ENCODE measurements around the gene GSTO1.
A peak's percentile ranks its signal among the peaks of the same experiment; 100 is the strongest.

The GSTO1 gene

DNA sequence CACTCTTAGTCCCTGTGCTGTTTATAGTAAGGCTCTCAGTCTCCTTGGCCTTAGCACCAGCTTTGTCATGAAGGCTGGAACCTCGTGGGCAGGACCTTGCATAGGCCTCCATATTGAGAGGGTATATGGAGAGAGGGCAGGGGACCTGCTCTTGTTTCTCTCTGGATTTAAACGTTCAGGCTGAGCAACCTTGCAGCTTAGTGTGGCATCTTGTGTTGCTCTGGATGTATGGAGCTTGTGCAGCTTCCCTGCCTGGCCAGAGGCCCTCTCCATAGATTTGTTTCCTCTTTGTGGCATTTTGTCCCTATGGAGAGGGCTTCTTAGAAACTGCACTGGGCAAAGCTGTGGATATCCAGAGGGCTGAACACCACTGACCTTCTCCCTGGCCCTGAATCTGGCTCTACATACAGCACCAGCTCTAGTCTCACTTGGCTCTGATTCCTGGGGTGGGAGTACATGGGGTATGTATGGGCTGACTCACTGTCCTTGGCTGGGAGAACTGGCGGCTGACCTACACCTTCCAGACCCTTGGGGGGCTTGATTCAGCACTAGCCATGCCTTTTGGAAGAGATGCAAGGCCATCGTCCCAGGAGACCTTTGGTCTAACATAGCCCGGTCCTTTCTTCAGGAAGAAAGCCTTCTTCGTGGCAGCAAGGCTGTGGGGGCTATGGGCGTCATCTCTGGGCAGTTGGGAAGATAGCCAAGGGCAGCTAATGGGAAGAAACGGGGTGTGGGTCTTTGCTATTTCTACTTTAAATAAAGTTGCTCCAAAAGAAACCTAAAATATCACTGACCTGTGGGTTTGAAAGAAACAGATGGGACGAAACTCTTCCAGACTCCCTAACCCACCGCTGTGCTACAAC is 53.1 kb downstream of the GSTO1 start:
- in situ Hi-C loops (cut with HindIII; ENCODE audit: low sequenced_read_pairs), result no loop called here
- no peak for DNase-seq (ENCODE audit: low read depth, low spot score)
- no peak overlapping the region for H3K4me3 ChIP-seq (ENCODE audit: low read depth, low read length)
- TF ChIP-seq, protein P1, sequence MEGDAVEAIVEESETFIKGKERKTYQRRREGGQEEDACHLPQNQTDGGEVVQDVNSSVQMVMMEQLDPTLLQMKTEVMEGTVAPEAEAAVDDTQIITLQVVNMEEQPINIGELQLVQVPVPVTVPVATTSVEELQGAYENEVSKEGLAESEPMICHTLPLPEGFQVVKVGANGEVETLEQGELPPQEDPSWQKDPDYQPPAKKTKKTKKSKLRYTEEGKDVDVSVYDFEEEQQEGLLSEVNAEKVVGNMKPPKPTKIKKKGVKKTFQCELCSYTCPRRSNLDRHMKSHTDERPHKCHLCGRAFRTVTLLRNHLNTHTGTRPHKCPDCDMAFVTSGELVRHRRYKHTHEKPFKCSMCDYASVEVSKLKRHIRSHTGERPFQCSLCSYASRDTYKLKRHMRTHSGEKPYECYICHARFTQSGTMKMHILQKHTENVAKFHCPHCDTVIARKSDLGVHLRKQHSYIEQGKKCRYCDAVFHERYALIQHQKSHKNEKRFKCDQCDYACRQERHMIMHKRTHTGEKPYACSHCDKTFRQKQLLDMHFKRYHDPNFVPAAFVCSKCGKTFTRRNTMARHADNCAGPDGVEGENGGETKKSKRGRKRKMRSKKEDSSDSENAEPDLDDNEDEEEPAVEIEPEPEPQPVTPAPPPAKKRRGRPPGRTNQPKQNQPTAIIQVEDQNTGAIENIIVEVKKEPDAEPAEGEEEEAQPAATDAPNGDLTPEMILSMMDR (IDR thresholded peaks at IDR 0.05; ENCODE audit: low read depth, low read length), result no peak

DNA sequence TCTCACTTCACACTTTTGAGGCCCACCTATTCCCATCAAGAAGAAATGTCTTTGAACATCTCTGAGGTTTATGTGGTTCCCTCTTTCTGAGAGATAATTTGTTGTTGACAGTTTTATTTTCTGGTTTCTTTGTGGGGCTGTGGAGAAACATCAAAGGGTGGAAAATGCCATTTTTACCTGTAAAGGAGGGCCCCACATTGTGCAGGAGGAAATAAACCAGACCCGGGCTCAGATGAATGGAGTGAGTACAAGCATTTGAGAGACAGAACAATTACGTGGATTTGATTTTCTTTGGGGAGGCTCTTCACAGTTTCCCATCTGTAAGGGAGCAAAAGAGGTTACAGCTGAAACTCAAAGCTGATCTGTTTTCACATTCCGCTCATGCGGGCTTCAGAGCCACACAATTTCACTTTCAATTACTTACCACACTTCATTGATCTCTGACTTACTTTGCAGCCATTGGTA is 53.8 kb downstream of the GSTO1 start:
- in situ Hi-C loops (cut with HindIII; ENCODE audit: low sequenced_read_pairs), result no loop called here
- DNase-seq (ENCODE audit: low read depth, low spot score), result no peak
- TF ChIP-seq, protein P1 (IDR thresholded peaks at IDR 0.05; ENCODE audit: low read depth, low read length), result no peak
- no peak overlapping the region for H3K4me3 ChIP-seq (ENCODE audit: low read depth, low read length)

DNA sequence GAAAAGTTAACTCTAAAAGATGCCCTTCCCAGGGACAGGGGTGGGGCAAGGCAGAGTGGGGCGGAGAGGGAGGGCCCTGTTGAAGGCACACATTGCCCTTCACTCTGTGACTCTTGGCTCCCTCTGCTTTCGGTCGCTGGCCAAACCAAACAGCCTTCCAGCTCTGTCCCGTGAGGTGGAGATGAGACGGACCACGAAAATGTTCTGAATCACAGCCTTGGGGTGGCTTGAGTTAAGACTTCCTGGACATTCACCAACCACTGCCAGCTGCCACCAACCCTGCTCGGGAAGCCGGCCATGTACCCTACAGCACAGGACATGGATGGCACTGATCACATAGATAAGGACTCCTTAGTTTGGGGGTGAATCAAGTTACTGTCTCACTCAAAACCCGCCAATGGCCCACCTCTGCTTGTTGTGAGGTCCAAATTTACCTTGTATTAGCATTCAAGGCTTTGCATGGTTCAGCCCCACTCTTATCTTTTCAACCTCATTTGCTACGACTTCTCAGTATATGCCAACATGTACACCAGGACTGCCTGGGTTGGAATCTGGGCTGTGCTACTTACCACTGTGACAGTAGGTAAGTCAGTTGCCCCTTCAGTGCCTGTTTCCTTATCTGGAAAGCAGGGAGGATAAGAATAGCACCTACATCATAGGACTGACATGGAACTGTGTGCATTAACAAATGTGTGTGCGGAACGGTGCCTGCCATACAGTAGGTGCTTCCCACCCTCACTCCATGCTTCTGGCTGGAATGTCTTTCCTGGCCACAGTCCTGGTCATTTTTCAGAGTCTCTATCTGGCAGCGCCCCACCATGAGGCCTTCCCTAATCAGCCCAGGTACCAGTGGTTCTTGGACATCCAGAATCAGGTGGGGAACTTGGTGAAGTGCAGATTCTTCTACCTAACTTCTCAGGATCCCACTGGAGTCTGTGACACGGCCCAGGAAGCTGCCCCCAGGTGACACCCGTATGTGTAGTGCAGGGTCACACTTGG is 55.6 kb downstream of the GSTO1 start:
- peak; percentile 91 for DNase-seq (ENCODE audit: low read depth, low spot score)
- TF ChIP-seq, protein P1 (IDR thresholded peaks at IDR 0.05; ENCODE audit: low read depth, low read length), result no peak
- in situ Hi-C loops (cut with HindIII; ENCODE audit: low sequenced_read_pairs), result no loop called here
- H3K4me3 ChIP-seq (ENCODE audit: low read depth, low read length), result no peak overlapping the region

DNA sequence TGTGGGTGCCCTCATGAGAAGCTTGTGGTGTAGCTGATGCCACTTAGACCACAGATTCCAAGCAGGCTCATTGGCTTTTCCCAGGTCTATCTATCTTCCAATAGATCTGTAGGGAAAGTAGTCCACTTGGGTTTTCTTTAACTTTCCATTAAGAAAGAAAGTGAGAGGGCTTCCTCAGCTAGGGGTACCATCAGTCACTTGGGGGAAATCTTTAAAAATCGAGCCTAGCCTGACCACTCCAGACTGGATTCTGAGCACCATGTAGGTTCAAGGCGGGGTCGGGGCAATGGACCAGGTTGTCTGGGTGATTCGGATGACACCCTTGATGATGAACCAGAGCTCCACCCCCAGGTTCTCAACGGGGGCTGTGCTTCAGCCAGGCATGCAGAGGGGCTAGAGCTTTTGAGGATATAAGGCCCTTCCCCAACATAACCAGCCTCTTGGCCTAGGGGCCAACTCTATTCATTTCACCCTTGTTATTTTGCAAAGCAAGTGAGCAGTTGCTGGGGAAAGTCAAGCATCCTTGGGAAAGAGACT is 56.6 kb downstream of the GSTO1 start:
- H3K4me3 ChIP-seq (ENCODE audit: low read depth, low read length), result no peak overlapping the region
- DNase-seq (ENCODE audit: low read depth, low spot score), result no peak
- in situ Hi-C loops (cut with HindIII; ENCODE audit: low sequenced_read_pairs), result no loop called here
- TF ChIP-seq, protein P1 (IDR thresholded peaks at IDR 0.05; ENCODE audit: low read depth, low read length), result no peak

DNA sequence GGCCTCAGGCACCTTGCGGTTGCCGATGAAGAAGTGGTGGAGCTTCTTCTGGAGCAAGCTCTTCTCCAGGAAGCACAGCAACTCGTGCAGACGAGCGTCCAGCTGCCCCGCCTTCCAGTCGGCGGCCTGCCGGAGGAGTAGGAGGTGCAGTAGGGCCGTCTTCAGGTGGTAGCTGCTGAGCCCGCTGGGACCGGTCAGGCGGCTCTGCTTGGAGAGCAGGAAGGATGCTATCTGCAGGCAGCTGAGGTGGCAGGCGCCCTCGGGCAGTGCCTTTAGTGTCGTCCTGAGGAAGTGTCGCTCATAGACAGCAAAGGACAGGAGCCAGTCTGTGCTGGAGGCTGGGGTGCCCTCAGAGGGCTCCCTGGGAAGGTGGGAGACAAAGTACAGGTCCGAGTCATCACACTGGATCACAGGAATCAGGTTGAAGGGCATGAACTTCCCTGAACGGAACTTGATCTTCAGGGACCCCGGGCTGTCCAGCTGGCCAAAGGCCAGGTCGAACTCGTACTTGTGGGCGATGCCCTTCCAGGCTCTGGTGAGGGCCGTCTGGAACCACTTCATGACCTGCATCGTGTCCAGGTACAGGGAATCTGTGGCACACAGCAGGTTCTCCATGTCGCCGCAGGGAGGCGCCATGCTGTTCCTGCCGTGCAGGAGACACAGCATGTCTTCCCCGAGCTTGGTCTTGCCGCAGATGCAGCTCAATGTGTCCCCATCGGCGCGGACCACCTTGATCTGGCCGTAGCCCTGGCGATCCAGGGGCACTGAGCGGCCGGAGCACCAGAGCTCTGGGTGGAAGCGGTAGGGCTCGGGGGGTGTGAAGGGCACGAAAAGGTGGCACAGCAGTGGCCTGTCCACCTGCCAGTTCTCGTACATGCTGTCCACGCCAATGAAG is 60.1 kb downstream of the GSTO1 start:
- no peak for DNase-seq (ENCODE audit: low read depth, low spot score)
- TF ChIP-seq, protein P1 (IDR thresholded peaks at IDR 0.05; ENCODE audit: low read depth, low read length), result no peak
- no peak overlapping the region for H3K4me3 ChIP-seq (ENCODE audit: low read depth, low read length)
- in situ Hi-C loops (cut with HindIII; ENCODE audit: low sequenced_read_pairs), result no loop called here

Data from astrocyte of the spinal cord (primary cell).